HG03135 (cell line): ENCODE data around the gene KRTAP4-9.
"Not testable (repeated sequence)": the region's sequence is repeated elsewhere in the genome, so short reads cannot be mapped to it uniquely, and the experiment has no call there.

Source experiments
- ATAC-seq: cut with Tn5 transposase; IDR thresholded peaks from one replicate; pipeline ENCODE4 v1.9.1; 2021; ENCODE audit warnings: mild to moderate bottlenecking, moderate library complexity; ENCODE audit not compliant: unreplicated experiment

Gene KRTAP4-9

GRCh38 chr17:41105347-41105746 lies at the start of gene KRTAP4-9:
TSS of gene KRTAP4-9 (plus strand) at chr17:41105389. CDS start at chr17:41105389, 0 bp downstream.
- ATAC-seq = not testable (repeated sequence)

- ATAC-seq = no peak
These were observed 47.6 kb upstream of the KRTAP4-9 start for GRCh38 chr17:41057547-41057946.

GRCh38 chr17:41058741-41059140 lies 46.4 kb upstream of the KRTAP4-9 start:
- no peak for ATAC-seq

GRCh38 chr17:41059276-41060051 lies 45.7 kb upstream of the KRTAP4-9 start:
- ATAC-seq = not testable (repeated sequence)

GRCh38 chr17:41060052-41060604 lies 45.1 kb upstream of the KRTAP4-9 start, which contains the start of gene KRTAP2-3:
TSS of gene KRTAP2-3 (minus strand) at chr17:41060114. CDS start at chr17:41060050, 64 bp downstream.
- ATAC-seq = no peak

- ATAC-seq = no peak
These were observed 43.2 kb upstream of the KRTAP4-9 start for GRCh38 chr17:41061964-41062363.

- ATAC-seq = no peak
These were observed 41.7 kb upstream of the KRTAP4-9 start for GRCh38 chr17:41063449-41063848.

- no peak for ATAC-seq
These were observed 40.9 kb upstream of the KRTAP4-9 start for GRCh38 chr17:41064301-41064700.

- not testable (repeated sequence) for ATAC-seq
These were observed 40.0 kb upstream of the KRTAP4-9 start for GRCh38 chr17:41065016-41065689.

- no peak for ATAC-seq
These were observed 39.2 kb upstream of the KRTAP4-9 start, which contains the start of gene KRTAP2-4 for GRCh38 chr17:41065829-41066624. TSS of gene KRTAP2-4 (minus strand) at chr17:41065879. CDS start at chr17:41065845, 34 bp downstream.

- ATAC-seq = no peak
These were observed 37.9 kb upstream of the KRTAP4-9 start for GRCh38 chr17:41067281-41067680.

- ATAC-seq = no peak
These were observed 36.2 kb upstream of the KRTAP4-9 start for GRCh38 chr17:41069031-41069430.

GRCh38 chr17:41071606-41072360 lies 33.4 kb upstream of the KRTAP4-9 start:
- no peak for ATAC-seq

GRCh38 chr17:41073676-41074075 lies 31.5 kb upstream of the KRTAP4-9 start:
- ATAC-seq = no peak

GRCh38 chr17:41076788-41077187 lies 28.4 kb upstream of the KRTAP4-9 start:
- ATAC-seq = no peak

- no peak for ATAC-seq
These were observed 22.6 kb upstream of the KRTAP4-9 start for GRCh38 chr17:41082626-41083025.

GRCh38 chr17:41083427-41083826 lies 21.8 kb upstream of the KRTAP4-9 start:
- ATAC-seq = not testable (repeated sequence)

GRCh38 chr17:41084100-41084856 lies 20.9 kb upstream of the KRTAP4-9 start, which contains the start of gene KRTAP4-7:
TSS of gene KRTAP4-7 (plus strand) at chr17:41084150. CDS start at chr17:41084207, 57 bp downstream.
- ATAC-seq = not testable (repeated sequence)

- not testable (repeated sequence) for ATAC-seq
These were observed 16.3 kb upstream of the KRTAP4-9 start for GRCh38 chr17:41088760-41089352.
